Activated CD8-positive, alpha-beta memory T cell treated with anti-CD3 and anti-CD28 coated beads for 36 hours (primary cell): ENCODE measurements around the gene SPG21. TPM values are rescaled to one million over a fixed set of nuclear protein-coding genes. Genes with fewer than 3 reads are reported as not detected.

ENCODE experiments used
- CTCF ChIA-PET: fragments of 350-600 bp; sonication (Branson Sonifier 250); formaldehyde crosslinking; loops from one replicate; lab custom pipeline; 2021; ENCODE audit warnings: antibody characterized with exemption; lab: Charles Lee
- POLR2A ChIA-PET: fragments of 350-600 bp; sonication (Branson Sonifier 250); formaldehyde crosslinking; loops from one replicate; lab custom pipeline; 2021; ENCODE audit warnings: antibody characterized with exemption; lab: Charles Lee
- total RNA-seq, 2 experiments: library from RNA; stranded (reverse); gene quantifications; one replicate each; pipeline ENCODE4 v1.2.3, GENCODE V29; 2021

The SPG21 gene
- total RNA-seq, 2 experiments from 2014 or later: 69.4 to 69.6 TPM

GRCh38 chr15:64950888-64951287, 38.8 kb downstream of the SPG21 start:
- ChIA-PET POLR2A (no interaction called here), CTCF (no interaction called here)

DNA sequence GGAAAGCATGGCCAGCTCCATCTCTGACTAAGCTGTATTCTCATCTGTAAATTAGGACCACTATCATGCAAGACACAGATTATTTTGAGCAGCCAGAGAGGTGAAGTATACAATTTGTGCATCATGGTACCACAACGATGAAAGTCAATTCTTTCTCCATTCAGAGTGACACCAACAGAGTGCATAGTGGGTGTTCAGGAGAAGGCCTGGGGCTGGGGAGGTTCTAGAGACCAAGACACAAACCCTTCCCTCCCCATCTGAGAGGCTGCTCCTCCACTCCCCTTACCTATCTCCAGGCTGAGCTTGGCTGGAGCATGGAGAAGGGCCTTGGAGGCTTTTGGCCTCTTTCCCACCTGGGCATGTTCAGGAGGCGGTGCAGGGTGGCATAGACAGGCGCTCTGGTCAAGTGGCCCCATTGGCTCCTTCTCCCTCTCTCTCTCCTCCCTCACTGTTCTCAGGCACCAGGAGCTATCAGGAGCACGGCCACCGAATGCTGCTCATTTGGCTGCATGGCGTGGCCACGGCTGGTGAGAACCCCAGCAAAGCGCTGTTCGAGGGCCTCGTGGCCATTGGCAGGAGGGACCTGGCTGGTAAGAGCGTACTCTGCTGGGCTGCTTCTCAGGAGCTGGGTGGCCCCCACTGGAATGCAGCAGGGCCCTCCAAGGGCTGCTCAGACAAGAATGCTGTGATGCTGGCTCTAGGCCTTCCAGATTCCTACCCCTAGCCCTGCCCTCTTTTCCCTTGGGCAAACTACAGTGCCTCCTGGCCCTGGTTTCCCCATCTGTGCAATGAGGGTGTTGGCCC, 40.1 kb downstream of the SPG21 start:
- CTCF ChIA-PET: interaction anchor here (0.6 kb wide), 1 partner anchor 522 kb away, joined by 5 read pairs; no protein-coding TSS in a partner anchor
- POLR2A ChIA-PET: no interaction called here

DNA sequence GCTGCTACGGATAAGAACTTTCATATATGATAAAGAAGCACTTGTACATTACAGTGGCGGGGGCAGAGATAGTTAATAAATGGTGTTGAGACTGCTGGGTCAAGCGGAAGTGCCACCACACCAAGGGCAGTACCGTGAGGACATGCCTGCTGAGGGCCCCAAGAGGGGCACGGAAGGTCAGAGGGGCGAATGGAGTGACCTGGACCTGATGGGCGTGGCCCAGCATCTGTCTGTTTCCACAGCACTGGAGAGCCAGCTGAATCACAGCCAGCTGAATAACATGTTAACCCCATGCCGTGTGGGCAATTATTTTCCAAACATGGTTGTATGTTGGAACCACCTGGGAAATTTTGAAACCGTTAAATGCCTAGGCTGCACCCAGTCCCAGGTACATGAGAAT, 40.8 kb downstream of the SPG21 start:
- POLR2A ChIA-PET: no interaction called here
- CTCF ChIA-PET: interaction anchor here (0.6 kb wide), 1 partner anchor 521 kb away, joined by 5 read pairs; no protein-coding TSS in a partner anchor

DNA sequence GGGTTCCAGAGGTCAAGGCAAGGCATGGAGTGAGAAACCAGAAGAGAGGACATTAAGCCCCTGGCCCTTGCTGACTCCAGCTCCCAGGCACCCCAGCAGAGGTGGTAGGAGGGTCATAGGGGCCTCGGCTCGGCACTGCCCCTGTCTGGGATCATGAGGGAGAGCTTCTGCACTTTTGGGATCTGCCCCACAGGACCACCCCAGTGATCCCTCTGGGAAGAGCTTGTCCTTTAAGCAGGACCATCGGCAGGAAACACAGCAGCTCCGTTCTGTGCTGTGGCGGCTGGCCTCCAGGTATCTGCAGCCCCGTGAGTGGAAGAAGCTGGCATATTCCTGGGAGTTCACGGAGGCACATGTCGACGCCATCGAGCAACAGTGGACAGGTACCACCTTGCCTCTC, 42.5 kb downstream of the SPG21 start:
- ChIA-PET CTCF (interaction anchor here (1.0 kb wide), 1 partner anchor 37 kb away, joined by 3 read pairs; no protein-coding TSS in a partner anchor), POLR2A (no interaction called here)

DNA sequence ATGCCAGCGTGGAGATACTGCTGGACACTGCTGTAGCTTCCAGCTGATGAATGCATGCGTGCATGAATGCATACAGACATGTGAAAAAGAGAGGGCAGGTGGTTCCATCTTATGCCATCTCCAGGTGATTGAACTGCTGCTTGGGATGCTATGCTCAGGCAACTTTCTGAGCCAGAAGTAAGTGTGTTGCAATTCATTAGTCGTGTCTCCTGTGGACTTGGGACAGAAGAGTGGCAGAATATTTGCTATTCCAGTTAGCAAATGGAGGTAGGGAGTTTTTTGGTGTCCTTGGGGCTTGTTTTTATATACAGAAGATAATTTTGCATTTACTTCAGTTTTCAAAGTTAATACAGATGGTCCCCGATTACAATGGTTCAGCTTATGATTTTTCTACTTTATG, 44.8 kb downstream of the SPG21 start:
- ChIA-PET POLR2A (interaction anchor here (0.6 kb wide), 1 partner anchor 249 kb away, joined by 3 read pairs; no protein-coding TSS in a partner anchor), CTCF (no interaction called here)

DNA sequence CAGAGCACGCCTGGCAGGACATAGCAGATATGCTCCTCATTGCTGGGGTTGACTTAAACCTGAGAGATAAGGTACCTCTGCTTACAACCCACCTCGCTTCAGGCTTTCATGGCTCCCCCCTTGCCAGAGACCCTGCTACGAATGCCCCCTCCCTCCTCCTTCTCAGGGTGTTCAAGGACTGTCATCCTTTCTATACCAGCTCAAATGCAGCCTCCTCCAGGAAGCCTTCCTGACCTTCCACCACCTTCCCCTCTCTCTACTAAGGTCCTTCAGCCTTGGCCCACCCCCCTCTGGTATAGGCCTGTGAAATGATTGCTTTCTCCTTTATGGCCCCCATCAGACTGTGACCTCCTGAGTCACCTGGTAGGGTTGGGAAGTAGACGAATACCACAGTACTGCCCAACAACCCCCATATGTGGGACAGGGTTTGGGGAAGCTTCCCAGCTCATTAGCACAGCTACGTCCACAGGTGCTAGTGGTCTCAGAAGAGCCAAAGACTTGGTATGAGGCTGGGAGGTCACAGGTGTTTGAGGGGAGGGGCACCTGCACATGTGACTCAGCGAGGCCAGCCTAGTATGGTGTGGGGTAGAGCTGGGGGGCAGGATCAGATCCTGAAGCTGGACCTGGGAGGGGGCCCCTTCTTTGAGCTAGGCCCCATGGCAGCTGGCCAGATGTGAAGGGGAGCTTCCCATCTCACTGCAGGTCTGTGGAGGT, 46.0 kb downstream of the SPG21 start:
- ChIA-PET POLR2A (no interaction called here), CTCF (no interaction called here)

GRCh38 chr15:64942356-64942755, 47.4 kb downstream of the SPG21 start:
- CTCF ChIA-PET: interaction anchor here (1.3 kb wide), 1 partner anchor 107 kb away, joined by 3 read pairs; no protein-coding TSS in a partner anchor
- POLR2A ChIA-PET: no interaction called here

- POLR2A ChIA-PET: no interaction called here
- CTCF ChIA-PET: no interaction called here
Measured at GRCh38 chr15:64938192-64938591, 51.5 kb downstream of the SPG21 start.

DNA sequence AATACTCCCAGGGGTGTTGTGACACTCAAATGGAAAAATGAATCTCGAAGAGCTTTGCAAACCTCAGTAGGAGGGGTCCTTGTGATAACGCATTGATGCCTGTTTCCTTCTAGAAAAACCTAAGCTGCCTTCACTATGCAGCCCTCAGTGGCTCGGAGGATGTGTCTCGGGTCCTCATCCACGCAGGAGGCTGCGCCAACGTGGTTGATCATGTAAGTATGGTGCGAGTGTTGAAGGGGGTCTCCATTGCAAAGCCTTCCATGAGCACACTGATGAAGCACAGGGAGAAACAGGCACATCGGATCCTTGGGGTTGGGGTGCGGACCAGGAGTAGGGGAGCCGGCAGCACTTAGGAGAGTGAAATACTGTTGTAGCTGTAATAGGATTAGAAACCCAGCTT, 55.7 kb downstream of the SPG21 start:
- CTCF ChIA-PET: interaction anchor here (0.6 to 0.7 kb wide), 3 partner anchors 28 to 1823 kb away, joined by 3 read pairs; no protein-coding TSS in a partner anchor
- POLR2A ChIA-PET: interaction anchor here (0.7 kb wide), 1 partner anchor 89 kb away, joined by 4 read pairs; no protein-coding TSS in a partner anchor

DNA sequence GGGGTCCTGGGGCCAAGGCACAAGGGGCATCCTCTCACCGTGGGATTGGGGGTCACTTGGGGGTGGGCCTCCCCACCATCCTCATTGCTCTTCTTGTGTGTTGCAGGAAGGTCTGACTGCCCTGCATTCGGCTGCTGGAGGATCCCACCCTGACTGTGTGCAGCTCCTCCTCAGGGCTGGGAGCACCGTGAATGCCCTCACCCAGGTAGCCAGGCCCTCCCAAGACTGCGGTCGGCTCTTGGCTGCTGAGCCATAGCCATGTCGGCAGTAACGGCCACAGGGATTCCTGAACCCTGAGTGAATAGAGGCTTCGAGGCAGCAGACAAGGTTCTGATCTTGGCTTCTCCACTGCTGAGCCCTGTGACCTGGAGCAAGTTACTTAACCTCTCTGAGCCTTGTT, 58.3 kb downstream of the SPG21 start:
- ChIA-PET CTCF (no interaction called here), POLR2A (no interaction called here)

GRCh38 chr15:64930778-64931371, 58.8 kb downstream of the SPG21 start:
- ChIA-PET CTCF (no interaction called here), POLR2A (no interaction called here)

GRCh38 chr15:64930019-64930652, 59.6 kb downstream of the SPG21 start:
- CTCF ChIA-PET: no interaction called here
- POLR2A ChIA-PET: no interaction called here

DNA sequence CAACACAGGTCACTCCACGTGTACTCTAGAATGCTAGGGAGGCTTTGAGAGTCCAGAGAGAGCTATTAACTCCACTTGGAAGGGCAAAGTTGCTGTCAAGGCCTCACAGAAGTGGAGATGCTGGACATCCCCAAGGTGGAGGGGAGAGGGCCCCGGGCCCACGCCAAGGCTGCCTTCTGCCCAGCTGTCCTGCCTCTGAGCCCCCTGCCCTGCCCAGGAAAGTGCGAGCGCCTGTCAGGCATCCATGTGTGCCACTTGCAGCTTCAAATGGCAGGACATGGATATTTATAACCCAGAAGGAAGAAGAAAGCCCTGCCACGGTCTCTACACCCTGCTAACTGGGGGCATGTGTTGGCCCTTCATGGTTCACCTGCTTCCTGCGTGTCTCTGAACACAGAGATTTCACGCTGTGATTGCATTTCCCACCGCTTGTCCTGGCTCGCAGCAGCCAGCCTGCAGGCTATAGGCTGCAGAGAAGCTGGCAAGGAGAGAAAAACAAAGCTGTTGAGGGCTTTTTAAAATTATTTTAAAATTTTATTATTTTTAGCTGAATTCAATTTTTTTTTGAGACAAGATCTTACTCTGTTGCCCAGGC, 61.0 kb downstream of the SPG21 start:
- POLR2A ChIA-PET: interaction anchor here (0.6 kb wide), 1 partner anchor 68 kb away, joined by 3 read pairs; no protein-coding TSS in a partner anchor
- CTCF ChIA-PET: no interaction called here

DNA sequence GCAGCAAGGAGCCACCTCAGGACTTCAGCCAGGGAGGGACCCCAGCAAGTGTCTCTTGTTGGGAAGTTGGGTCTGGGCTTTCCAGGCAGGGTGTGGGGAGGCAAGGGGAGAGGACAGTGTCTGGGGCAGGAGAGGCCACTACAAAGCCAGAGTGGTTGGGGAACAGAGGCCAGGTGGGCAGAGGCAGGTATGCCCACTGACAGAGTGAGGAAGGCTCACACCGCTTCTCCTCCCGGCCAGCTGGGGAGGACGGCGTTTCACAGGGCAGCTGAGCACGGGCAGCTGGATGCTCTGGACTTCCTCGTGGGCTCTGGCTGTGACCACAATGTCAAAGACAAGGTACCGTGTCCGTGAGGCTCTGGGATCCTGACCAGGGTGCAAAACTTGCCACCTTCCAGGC, 63.1 kb downstream of the SPG21 start:
- POLR2A ChIA-PET: no interaction called here
- CTCF ChIA-PET: no interaction called here

GRCh38 chr15:64925335-64926330, 64.1 kb downstream of the SPG21 start:
- ChIA-PET CTCF (interaction anchor here (0.7 kb wide), 1 partner anchor 21 kb away, joined by 3 read pairs; no protein-coding TSS in a partner anchor), POLR2A (no interaction called here)

DNA sequence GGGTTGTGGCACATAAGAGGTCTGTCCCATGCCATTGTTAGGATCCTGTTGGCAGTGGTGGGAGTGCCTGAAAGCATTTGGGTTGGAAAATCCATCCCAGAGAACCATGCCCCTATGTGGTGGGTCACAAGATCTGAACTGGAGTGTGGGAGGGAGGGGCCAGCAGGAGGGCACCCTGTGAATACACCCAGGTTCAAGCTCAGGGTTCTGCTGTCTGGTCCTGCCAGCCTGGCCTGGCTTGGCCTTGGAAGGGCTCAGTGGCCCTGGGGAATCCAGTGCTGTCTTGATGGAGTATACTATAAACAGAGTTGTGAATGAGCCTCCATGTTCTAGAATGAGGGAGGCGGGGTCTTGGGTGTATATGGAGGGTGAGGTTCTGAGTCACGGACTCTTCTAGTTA, 66.2 kb downstream of the SPG21 start:
- POLR2A ChIA-PET: no interaction called here

GRCh38 chr15:64921711-64922110, 68.0 kb downstream of the SPG21 start:
- POLR2A ChIA-PET: no interaction called here
- CTCF ChIA-PET: no interaction called here

More for the DNA sequence above, 66.2 kb downstream of the SPG21 start:
- CTCF ChIA-PET: no interaction called here

DNA sequence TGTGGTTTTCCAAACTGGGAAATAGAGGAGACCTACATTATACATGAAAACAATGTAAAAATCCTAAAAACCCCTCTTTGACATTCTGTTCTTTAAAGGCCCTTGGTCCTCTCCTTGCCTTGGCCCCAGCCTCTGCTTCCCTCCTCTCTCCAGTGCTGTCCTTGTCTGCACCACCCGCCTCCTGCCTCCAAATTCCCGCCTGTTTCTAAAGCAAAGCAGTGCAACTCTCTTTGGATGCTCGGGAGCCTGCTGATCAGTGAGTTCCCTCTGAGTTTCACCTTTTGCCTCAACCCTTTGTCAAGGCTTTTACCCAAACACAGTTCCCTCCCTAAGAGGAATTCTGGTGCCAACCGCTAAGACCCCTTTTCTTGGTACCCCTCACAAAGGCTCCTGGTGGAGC, 70.0 kb downstream of the SPG21 start:
- ChIA-PET POLR2A (no interaction called here), CTCF (no interaction called here)
